Breast epithelium (tissue), 4 donors: ENCODE measurements around the gene CD58. TPM values are rescaled to one million over a fixed set of nuclear protein-coding genes. Genes with fewer than 3 reads are reported as not detected.
A peak's percentile ranks its signal among the peaks of the same experiment; 100 is the strongest.

Experiments used
- DNase-seq, 2 donors: peaks; one replicate each; pipeline ENCODE4 v3.0.0-alpha.2; 2019; ENCODE audit warnings: low spot score in 2 of 2
- H3K27ac ChIP-seq, 2 donors: fragments of 200-600 bp; sonication (generic) in 1 of 2; one replicate each; pipeline ENCODE4 v1.5.1; 2016 to 2019; ENCODE audit warnings: mild to moderate bottlenecking in 1 of 2
- H3K27me3 ChIP-seq, 2 donors: fragments of 200-600 bp; sonication (generic) in 1 of 2; one replicate each; pipeline versions ENCODE4 v1.5.1 to v1.6.0; 2017 to 2019; ENCODE audit warnings: control low read depth in 1 of 2, mild to moderate bottlenecking in 1 of 2
- H3K36me3 ChIP-seq: fragments of 200-600 bp; one replicate; pipeline ENCODE4 v1.5.1; 2019
- H3K4me1 ChIP-seq, 2 donors: fragments of 200-600 bp; sonication (generic); one replicate each; pipeline ENCODE4 v1.5.1; 2016 to 2019; ENCODE audit warnings: control low read depth in 1 of 2
- H3K4me3 ChIP-seq, 3 donors: fragments of 200-600 bp; sonication (generic); 1 replicate in 2 of 3; 2 replicates in 1 of 3; pipeline ENCODE4 v1.5.1; 2016 to 2019; ENCODE audit warnings: mild to moderate bottlenecking in 3 of 3, moderate library complexity in 2 of 3
- H3K9me3 ChIP-seq, 2 donors: fragments of 200-600 bp; sonication (generic) in 1 of 2; one replicate each; pipeline ENCODE4 v1.5.1; 2016 to 2019; ENCODE audit warnings: control low read depth in 1 of 2
- CTCF ChIP-seq, 3 donors: fragments of 450-650 bp; IDR thresholded peaks; one replicate each; pipeline ENCODE4 v1.5.1; 2016 to 2017; ENCODE audit warnings: antibody characterized with exemption in 3 of 3, mild to moderate bottlenecking in 3 of 3, moderate library complexity in 3 of 3
- POLR2A ChIP-seq: fragments of 450-650 bp; IDR thresholded peaks from one replicate; pipeline ENCODE4 v1.6.1; 2016; ENCODE audit warnings: antibody characterized with exemption, mild to moderate bottlenecking, moderate library complexity
- POLR2AphosphoS5 ChIP-seq, 3 donors: sonication (generic); formaldehyde crosslinking; IDR thresholded peaks; one replicate each; pipeline ENCODE4 v1.6.1; 2017; ENCODE audit warnings: antibody characterized with exemption in 3 of 3
- intact Hi-C: fragments of 100-400 bp; cut with DNase I; formaldehyde crosslinking; loops from one replicate; pipeline ENCODE4 v1.15.1; 2023; ENCODE audit warnings: low total_unique reads
- total RNA-seq, 3 donors: library from RNA; depleted of rRNA; stranded (reverse); fragments of >200 nt; gene quantifications; one replicate each; pipeline ENCODE4 v1.1.0, GENCODE V29; 2016

Gene CD58
- total RNA-seq, 3 donors from 2014 or later: 22.0 to 31.4 (median 31.3) TPM

DNA sequence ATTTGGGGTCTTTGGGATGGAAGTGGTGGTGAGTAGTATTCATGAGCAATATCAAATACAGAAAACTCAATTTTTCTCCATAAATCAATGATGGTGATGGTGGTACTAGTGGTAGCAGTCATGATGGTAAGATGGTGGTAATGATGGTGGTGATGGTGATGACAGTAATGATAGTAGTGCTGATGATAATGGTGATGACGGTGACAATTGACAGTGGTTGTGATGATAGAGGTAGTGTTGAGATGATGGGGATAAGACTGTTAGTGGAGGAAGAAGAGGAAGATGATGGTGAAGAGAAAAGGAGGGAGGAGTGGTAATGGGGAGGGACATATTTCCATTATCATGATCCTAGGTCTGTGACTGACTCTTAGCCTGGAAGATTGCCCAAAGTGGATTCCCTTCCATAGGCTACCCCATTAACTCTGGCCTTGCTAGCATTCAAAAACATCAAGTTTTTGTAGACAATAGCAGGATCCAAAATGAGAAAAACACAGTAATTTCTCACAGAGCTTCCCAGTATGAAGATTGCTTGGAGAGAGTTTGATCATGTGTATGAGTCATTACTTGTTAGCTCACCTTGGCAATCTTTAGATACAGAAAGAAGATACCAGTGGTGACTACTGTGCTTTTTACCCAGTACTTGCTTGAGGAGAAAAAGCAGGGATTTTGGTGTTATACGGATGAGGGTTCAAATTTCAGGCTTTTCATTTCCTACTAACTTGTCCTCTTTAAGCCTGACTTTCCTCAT is 103.8 kb downstream of the CD58 start:
- Histone ChIP-seq H3K27ac (no peak overlapping the region), H3K4me1 (no peaks in the 10 kb centered on the region), H3K9me3 (no peaks in the 10 kb centered on the region), H3K36me3 (no peaks in the 10 kb centered on the region), H3K27me3 (no peaks in the 10 kb centered on the region), H3K4me3 (no peak overlapping the region)
- no peak for TF ChIP-seq CTCF (IDR thresholded peaks at IDR 0.05)
- no peak for TF ChIP-seq POLR2AphosphoS5 (IDR thresholded peaks at IDR 0.05)
- TF ChIP-seq POLR2A: no peak
- no peak for DNase-seq
- intact Hi-C loops: no loop called here

GRCh38 chr1:116465845-116466685 is 104.8 kb downstream of the CD58 start:
- no peak for TF ChIP-seq POLR2A
- no peak for TF ChIP-seq POLR2AphosphoS5 (IDR thresholded peaks at IDR 0.05)
- no peak for TF ChIP-seq CTCF (IDR thresholded peaks at IDR 0.05)
- no peaks in the 10 kb centered on the region for H3K36me3 ChIP-seq
- no peak for DNase-seq
- H3K9me3 ChIP-seq: no peaks in the 10 kb centered on the region
- H3K27me3 ChIP-seq: no peaks in the 10 kb centered on the region
- H3K4me3 ChIP-seq: no peak overlapping the region
- intact Hi-C loops: no loop called here
- H3K27ac ChIP-seq: peak overlapping the region in 1 of 2 donors; percentile 14
- no peaks in the 10 kb centered on the region for H3K4me1 ChIP-seq

DNA sequence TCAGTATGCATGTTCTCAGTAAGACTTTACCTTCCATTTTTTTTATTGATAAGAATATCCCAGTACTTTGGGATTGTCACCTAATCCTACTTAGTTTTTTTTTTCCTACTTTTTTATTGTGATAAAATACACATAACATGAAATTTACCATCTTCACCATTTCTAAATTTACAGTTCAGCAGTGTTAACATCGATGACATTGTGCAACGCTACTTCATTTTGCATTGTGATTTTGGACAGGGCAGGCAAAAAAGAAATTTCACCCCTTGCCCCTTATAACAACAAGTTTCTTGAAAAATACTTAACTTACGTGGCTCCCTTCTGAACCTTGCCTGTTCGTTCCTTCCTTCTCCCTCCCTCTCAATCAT is 105.4 kb downstream of the CD58 start:
- Histone ChIP-seq H3K27me3 (no peaks in the 10 kb centered on the region), H3K9me3 (no peaks in the 10 kb centered on the region), H3K4me3 (no peak overlapping the region), H3K27ac (no peak overlapping the region), H3K36me3 (no peaks in the 10 kb centered on the region), H3K4me1 (no peaks in the 10 kb centered on the region)
- DNase-seq: no peak
- intact Hi-C loops: no loop called here
- TF ChIP-seq POLR2AphosphoS5 (IDR thresholded peaks at IDR 0.05): no peak
- no peak for TF ChIP-seq CTCF (IDR thresholded peaks at IDR 0.05)
- no peak for TF ChIP-seq POLR2A

Other genes starting within 250 kb of the CD58 start
- 100 to 1,000 TPM; 235 to 423 (median 331) TPM for gene ATP1A1, start 197.8 kb downstream of the CD58 start, total RNA-seq
- 10 to 100 TPM in 2 of 3 donors, 1 to 10 TPM in 1; 1.1 to 21.6 (median 19.6) TPM for gene IGSF3, start 96.7 kb upstream of the CD58 start, total RNA-seq
- gene CD2, start 183.4 kb upstream of the CD58 start, total RNA-seq: 1 to 10 TPM; 1.4 to 3.9 (median 3.5) TPM